ENCODE measurements around the gene BROX.

The BROX gene

DNA sequence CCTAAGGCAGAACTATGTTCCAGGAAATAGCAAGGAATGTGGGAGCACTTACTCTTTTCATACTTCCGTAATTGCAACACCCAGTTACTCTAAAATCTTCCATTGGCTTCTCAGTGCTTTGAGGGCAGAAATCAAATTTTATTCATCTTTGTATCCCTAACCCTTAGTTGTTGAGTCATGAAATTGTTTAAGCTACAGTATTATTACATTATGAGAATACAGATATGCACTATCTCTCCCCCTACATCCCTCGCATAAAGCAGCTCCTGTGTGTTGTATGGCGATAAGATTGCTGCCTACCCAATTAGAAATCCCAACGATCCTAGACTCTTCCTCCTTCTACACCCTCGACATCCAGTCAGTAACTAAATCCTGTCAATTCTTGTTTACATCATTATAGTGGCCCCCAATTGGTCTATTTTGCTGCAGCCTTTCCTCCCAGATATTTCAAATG lies 2.6 kb upstream of the BROX start:
- TF ChIP-seq, protein P1, sequence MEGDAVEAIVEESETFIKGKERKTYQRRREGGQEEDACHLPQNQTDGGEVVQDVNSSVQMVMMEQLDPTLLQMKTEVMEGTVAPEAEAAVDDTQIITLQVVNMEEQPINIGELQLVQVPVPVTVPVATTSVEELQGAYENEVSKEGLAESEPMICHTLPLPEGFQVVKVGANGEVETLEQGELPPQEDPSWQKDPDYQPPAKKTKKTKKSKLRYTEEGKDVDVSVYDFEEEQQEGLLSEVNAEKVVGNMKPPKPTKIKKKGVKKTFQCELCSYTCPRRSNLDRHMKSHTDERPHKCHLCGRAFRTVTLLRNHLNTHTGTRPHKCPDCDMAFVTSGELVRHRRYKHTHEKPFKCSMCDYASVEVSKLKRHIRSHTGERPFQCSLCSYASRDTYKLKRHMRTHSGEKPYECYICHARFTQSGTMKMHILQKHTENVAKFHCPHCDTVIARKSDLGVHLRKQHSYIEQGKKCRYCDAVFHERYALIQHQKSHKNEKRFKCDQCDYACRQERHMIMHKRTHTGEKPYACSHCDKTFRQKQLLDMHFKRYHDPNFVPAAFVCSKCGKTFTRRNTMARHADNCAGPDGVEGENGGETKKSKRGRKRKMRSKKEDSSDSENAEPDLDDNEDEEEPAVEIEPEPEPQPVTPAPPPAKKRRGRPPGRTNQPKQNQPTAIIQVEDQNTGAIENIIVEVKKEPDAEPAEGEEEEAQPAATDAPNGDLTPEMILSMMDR (IDR thresholded peaks at IDR 0.05): no peak
- Histone ChIP-seq H3K27ac (no peak overlapping the region), H3K4me3 (no peak overlapping the region)

DNA sequence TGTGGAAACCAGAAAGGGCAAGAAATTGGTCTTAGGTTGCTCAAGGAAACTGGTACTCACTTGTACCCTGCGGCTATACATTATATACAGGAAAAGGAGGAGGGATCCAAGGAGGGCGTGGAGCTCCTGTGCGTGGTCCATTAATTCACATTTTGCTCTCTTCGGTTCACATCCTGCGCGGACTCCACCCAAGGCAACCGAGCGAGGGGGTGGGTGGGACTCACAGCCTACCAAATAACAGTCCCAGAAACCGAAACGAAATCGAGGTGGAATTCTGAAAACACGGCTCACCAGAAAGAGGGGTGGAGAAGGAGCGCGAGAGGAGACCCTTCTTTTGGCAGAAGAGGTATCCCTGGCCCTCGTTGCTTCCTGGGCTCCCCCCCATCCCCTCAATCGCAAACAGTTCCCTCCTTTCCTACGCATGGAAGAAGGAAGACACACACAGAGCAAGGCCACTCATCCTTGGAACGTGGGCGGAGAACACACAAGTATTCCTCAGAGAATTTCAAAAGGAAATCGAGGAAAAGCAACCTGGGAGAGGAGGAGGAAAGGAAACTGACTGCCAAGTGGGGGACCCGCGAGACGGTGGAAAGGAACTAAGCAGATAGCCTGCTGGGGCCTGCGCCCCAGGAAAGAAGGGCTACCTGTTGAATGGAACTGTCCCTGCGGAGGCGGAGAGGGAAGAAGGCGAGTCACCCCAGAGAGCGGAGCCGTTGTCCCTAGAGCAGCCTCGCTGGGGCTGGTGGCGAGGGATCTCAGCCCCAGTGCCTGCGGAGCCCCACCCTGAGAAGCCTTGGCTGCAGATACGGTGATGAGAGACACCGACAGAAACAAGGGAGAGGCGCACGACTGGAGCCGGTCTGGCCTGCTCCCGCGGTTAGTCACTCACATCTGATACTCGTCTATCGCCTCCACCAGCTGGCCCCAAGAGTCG lies 778 bp upstream of the BROX start:
- H3K27ac ChIP-seq: peak overlapping the region; percentile 94 to 98
- peak overlapping the region; percentile 83 for H3K4me3 ChIP-seq
- DNase-seq (ENCODE audit: low spot score): peak; percentile 81
- TF ChIP-seq, protein P1 (IDR thresholded peaks at IDR 0.05): no peak

More for the DNA sequence above, 2.6 kb upstream of the BROX start:
- no peak for DNase-seq (ENCODE audit: low spot score)

DNA sequence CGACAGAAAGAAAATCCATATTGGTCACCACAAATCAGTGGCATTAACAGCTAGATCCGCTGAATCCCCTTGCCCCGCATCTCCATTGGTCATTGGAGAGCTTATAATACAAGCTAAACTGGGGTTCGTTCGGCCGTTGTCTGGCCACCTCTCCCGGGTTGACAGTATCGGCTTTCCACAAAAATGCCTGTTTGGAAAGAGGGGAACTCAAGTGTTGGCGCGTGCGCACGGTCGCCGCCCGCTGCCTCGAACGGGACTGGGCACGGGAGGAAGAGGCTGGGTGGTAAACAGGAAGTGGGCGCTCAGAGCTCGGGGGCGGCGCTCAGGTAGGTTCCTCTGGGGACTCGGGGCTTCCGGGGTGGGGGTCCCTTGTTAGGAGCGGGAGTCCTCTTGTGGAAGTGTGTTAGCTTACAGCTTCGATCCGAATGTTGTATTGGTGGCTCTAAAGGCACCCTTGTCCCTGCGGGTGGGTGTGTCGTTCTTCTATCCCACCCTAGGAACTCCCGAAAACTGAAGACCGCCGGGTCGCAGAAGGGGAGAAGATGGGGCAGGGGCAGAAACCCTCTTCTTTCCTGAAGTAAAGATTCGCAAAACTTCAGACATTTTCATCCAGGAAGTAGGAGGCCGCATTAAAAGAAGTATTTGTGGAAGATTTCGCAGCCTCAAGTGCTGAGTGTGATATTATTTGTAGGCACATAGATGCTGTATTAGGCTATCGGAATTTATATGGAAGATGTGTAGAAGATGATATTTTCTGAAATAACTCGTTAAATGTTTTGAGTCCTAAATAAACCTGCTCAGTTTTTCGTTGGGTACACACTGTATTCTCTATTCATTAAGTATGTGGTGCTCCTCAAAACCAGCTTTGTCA lies 962 bp downstream of the BROX start:
- Histone ChIP-seq H3K27ac (peak overlapping the region; percentile 94 to 98), H3K4me3 (peak overlapping the region; percentile 83)
- TF ChIP-seq, protein P1 (IDR thresholded peaks at IDR 0.05): no peak
- peak; percentile 96 for DNase-seq (ENCODE audit: low spot score)

DNA sequence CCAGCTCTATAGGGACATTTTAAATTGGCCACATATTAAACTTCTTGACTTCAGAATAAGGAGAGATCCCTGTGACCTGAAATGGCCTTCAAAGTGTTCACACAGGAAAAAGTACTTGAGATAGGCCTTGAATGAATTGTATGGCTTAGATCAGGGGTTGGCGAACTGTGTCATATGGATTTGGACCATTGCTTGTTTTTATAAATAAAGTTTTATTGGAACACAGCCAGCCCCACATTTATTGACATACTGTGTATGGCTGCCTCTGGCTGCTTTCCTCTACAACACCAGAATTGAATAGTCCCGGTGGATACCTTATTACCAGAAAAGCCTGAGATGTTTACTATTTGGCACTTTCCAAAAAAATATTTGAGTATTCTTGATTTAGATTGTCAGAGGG lies 4.0 kb downstream of the BROX start:
- TF ChIP-seq, protein P1 (IDR thresholded peaks at IDR 0.05): no peak

DNA sequence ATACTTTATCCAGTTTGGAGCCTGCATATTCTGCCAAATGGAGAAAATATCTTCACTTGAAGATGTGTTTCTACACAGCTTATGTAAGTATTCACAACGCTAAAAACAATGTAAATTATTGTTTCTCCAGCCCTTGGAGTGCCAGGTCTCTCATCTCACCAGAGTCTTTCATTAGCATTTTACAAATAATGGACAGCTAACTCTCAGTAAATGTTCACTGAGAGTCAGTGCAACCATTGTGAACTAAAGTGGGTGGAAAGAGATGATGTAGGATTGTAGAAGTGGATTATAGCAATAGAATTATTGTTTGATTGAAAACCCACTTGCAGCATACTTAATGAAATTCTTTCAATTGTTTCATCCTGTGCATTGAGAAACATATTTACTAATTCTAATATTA lies 16.4 kb downstream of the BROX start:
- DNase-seq (ENCODE audit: low spot score): no peak
- Histone ChIP-seq H3K4me3 (no peak overlapping the region), H3K27ac (no peak overlapping the region)
- TF ChIP-seq, protein P1 (IDR thresholded peaks at IDR 0.05): no peak

More for the DNA sequence above, 4.0 kb downstream of the BROX start:
- H3K4me3 ChIP-seq: no peak overlapping the region
- no peak for DNase-seq (ENCODE audit: low spot score)
- H3K27ac ChIP-seq: no peak overlapping the region

- TF ChIP-seq, protein P1 (IDR thresholded peaks at IDR 0.05): no peak
- no peak overlapping the region for H3K4me3 ChIP-seq
- no peak overlapping the region for H3K27ac ChIP-seq
- no peak for DNase-seq (ENCODE audit: low spot score)
Observed at GRCh38 chr1:222730866-222731265, 18.5 kb downstream of the BROX start.
